GM15510 (cell line): Measurements from ENCODE around the gene ALPK1.

Source experiments
- POLR2A ChIP-seq: IDR thresholded peaks from 3 replicates; pipeline ENCODE4 v1.6.1; 2011; ENCODE audit warnings: borderline replicate concordance; ENCODE audit not compliant: insufficient read length; ENCODE audit errors: extremely low read depth

ALPK1 gene

DNA sequence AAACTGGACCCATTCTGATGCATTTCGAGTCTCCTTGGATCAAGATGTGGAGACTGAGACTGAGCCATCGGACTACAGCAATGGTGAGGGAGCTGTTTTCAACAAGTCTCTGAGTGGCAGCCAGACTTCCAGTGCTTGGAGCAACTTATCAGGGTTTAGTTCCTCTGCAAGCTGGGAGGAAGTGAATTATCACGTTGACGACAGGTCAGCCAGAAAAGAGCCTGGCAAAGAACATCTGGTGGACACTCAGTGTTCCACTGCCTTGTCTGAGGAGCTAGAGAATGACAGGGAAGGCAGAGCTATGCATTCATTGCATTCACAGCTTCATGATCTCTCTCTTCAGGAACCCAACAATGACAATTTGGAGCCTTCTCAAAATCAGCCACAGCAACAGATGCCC is 134.0 kb downstream of the ALPK1 start:
- TF ChIP-seq POLR2A, result no peak

- TF ChIP-seq POLR2A, result no peak
These were observed 139.8 kb downstream of the ALPK1 start for GRCh38 chr4:112436987-112437386.

DNA sequence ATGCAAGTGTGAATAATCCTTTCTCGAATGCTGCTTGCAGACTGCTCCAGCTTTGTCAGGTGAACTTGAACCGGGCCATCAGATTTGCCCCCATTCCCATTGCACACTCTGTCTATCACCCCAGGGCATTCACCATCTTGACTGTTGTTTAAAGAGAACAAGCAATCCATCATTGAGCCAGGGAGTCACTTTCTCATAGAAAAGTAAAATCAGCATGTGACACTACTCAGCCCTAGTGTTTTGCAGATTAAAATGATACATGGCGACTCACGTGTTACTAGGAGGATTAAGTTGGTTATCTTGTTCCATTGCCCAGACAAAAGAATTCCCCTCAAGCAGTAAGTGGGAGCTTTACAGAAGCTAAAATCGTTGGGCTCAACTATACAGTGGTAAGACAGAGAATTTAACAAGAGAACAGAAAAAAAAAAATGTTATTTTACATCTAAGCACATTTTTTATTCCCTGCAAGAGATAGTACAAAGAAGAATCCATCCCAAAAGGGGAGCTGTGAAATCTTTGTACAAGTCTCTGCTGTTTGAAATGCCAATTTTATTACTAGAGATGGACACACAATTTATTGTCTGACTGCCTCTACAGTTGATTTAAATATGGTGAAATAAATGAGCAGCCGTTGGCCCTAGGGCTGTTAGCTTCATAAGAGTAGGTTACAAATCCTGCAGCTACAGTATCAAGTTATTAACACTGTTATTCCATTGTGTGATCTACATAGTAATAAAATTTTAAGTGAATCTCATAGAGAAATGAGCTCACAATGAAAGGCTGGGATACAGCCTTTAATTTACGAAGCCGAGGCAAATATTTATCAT is 151.3 kb downstream of the ALPK1 start:
- no peak for TF ChIP-seq POLR2A

- no peak for TF ChIP-seq POLR2A
These were observed 152.5 kb downstream of the ALPK1 start for GRCh38 chr4:112449708-112450107.

DNA sequence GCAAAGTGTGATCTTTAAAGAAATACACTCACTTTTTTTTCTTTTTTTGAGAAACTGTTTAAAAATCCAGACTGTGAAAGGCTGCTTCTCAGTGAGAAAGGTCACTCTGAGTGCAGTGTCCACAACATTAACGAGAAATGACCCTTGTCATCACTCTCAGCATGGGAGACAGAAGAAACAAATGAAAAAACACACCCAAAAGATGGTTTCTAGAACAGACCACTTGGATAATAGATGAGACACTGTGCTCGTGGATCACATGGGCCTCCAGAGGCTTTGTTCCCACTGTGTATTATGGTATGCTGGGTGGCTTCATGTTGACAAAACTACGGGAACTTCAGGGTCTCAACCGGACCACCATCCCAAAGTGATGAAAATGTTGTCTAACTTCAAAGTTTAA is 153.9 kb downstream of the ALPK1 start:
- TF ChIP-seq POLR2A, result no peak

DNA sequence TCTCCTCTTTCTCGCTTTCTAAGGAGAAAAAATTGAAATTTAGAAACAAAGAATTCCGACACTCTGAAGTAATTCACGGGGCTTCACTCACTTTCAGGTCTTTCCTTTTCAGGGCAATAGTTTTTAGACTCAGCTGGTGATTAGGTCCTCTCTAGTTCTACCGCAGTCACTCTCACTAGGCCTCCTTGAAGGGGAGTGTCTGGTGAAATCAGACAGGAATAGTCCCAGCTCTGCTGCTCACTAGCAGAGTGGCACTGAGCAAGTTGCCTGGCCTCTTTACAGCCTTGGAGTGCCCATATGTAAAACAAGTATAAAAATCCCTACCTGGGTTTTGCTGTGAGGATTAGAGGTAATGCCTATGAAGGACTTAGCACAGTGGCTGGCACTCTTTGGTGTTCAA is 154.7 kb downstream of the ALPK1 start:
- no peak for TF ChIP-seq POLR2A

DNA sequence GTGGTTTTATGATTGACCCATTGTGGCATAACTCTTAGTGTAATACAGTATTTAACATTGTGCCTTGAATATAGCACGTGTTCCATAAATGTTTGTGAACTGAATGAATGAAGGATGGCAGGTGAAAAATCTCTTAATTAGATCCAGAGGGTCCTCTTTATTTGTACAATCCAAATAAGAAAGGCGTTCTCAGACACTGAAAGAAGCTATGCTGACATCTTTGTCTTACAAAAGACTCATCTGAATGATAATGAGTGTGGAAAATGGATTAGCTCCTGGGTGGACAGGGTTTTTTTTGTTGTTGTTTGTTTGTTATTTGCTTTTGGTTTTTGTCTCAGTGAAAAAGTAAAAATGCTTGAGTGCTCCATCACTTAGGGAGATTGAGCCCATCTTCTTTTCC is 156.2 kb downstream of the ALPK1 start:
- TF ChIP-seq POLR2A, result no peak

DNA sequence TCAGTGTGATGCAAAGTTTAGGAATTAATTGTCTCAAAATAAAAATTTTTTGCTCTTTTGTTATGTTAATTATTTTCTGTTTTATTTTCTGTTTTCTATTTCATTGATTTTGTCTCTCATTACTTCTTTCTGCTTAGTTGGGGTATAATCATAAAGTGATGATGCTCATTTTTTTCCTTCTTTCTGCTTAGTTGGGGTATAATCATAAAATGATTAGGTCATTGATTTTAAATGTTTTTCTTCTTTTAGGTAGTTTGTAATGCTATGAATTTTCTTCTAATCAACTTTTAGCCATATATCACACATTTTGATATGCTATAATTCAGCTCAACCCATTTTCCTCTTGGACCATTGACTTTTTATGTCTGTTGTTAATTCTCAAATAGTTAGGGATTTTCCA is 175.1 kb downstream of the ALPK1 start:
- no peak for TF ChIP-seq POLR2A

DNA sequence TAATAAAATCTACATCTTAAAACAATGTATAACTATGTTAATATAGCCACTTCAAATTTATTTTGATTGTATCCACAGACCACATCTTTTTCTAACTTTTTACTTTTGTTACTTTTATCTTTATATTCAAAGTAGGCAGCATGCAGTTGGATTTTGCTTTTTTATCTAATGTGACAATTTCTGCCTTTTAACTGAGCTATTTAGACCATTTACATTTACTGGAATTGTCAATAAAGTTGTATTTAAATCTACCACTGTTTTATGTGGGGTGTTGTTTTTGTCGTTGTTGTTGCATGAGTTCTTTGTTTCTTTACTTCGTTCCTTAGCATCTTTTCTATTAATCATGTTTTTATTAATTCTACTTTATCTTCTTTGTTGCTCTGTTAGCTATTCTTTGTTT is 176.8 kb downstream of the ALPK1 start:
- no peak for TF ChIP-seq POLR2A

DNA sequence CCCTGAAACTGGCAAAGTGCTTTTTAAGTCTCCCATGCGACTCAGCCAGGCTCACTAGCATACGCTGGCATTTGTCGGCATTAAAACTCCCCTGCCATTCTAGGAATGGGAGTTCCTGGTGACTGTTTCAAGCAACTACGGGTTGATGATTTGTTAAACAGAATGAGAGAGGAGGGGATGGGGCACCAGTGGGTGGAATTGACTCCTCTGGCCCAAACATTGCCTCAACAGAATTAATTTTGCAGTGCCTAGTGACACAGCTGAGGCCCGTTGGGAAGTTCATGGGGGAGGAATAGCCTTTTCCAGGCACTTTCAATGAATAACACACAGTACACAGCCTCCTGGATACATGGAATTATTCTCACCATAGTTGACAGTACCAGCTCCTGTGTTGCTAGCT is 188.8 kb downstream of the ALPK1 start:
- no peak for TF ChIP-seq POLR2A
